ENCODE results near the gene MCTP1. TPM values are rescaled to one million over a fixed set of nuclear protein-coding genes. Genes with fewer than 3 reads are reported as not detected.

The MCTP1 gene
- total RNA-seq (2014; rRNA removed; shearing (Covaris generic)): 13.3 and 15.9 TPM in 2 replicates

DNA sequence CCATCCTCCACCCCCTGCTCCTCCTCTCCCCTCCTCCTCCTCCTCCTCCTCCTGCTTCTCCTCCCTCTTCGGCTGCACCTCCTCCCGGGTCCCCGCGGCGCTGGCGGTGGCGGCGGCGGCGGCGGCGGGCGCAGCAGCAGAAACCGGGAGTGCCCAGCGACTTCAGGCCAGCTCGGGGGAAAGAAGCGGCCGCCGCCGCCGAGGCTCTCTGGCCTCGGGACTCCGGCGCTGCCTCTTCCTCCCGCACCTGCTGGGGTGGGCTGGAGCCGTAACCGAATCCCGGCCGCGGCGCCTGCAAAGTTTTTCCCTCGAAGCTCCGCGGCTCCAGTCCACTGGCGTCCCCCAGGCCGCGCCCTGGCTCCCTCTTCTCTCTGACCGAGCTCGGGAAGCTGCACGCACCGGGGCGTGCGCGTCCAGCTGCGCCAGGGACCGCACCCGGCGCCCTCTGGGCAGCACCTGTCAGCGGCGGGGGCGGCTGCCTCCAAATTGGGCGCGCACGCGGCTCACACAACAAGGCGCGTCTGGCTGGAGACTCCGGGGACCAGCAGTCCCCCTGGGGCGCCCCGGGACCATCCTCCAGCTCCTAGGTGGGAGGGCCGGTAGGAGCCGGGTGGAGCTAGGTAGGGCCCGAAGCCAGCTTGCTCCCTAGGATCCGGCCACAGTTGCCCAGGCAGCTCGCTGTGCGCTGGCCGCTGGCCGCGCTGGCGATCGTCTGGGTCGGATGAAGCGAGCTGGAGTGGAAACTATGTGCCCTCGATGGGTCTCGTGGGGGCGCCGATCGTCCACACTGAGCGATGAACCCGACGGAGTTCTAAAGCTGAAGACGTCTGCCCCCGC, at the start of gene MCTP1:
TSS of gene MCTP1 (minus strand) at position 523 of the 837 bp plus-strand sequence.
- Histone ChIP-seq H3K4me1 (replicated peaks) (peaks cover 23% of the 10 kb centered on the region), H3K27me3 (replicated peaks) (peaks cover 93% of the 10 kb centered on the region), H3K9me3 (replicated peaks) (no peaks in the 10 kb centered on the region; the same call in 1 of the 2 replicates), H3K27ac (no peak within 1 kb of the TSS), H3K4me3 (peak within 1 kb of the TSS; percentile 35), H3K36me3 (no peaks in the 10 kb centered on the region)
- DNase-seq (ENCODE audit: low read depth in 1 of 2, low spot score in 2 of 2): peak in 1 of 2 experiments; percentile 22

- H3K4me3 ChIP-seq: no peak overlapping the region
- DNase-seq (ENCODE audit: low read depth in 1 of 2, low spot score in 2 of 2): no peak
- H3K9me3 ChIP-seq (replicated peaks): no peaks in the 10 kb centered on the region
- H3K27ac ChIP-seq: no peak overlapping the region
- 0 out of 2 replicates have a peak, but pooled peaks cover 3% of the 10 kb centered on the region for H3K27me3 ChIP-seq (replicated peaks)
- no peaks in the 10 kb centered on the region for H3K4me1 ChIP-seq (replicated peaks)
- H3K36me3 ChIP-seq: no peaks in the 10 kb centered on the region
Measured at GRCh38 chr5:95332158-95332557, 47.3 kb upstream of the MCTP1 start.

- DNase-seq (ENCODE audit: low read depth in 1 of 2, low spot score in 2 of 2): no peak
- H3K9me3 ChIP-seq (replicated peaks): no peaks in the 10 kb centered on the region
- no peaks in the 10 kb centered on the region for H3K4me1 ChIP-seq (replicated peaks)
- no peak overlapping the region for H3K27ac ChIP-seq
- 0 out of 2 replicates have a peak, but pooled peaks cover 3% of the 10 kb centered on the region for H3K27me3 ChIP-seq (replicated peaks)
- H3K4me3 ChIP-seq: no peak overlapping the region
- H3K36me3 ChIP-seq: no peaks in the 10 kb centered on the region
Measured at GRCh38 chr5:95331358-95331757, 46.5 kb upstream of the MCTP1 start.

DNA sequence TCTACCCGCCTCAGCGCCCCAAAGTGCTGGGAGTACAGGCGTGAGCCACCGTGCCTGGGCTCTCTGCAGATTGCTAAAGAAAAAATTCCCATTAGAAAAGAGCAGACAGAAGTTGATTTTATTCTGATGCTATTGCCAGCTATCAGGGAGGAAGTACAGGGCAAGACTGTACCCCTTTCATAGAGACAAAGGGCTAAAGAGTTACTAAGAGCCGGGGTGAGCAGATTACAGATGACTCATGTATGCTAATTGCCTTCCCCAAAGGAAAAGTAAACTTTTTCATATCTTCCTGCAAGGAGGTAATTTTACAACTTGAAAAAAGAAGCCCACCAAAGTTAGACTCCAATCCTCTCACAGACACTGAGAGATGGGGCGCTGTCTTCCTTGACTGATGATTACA, 42.3 kb upstream of the MCTP1 start:
- Histone ChIP-seq H3K27ac (no peak overlapping the region), H3K4me3 (no peak overlapping the region), H3K9me3 (replicated peaks) (no peaks in the 10 kb centered on the region), H3K36me3 (no peaks in the 10 kb centered on the region), H3K4me1 (replicated peaks) (no peaks in the 10 kb centered on the region), H3K27me3 (replicated peaks) (no peaks in the 10 kb centered on the region)
- no peak for DNase-seq (ENCODE audit: low read depth in 1 of 2, low spot score in 2 of 2)

DNA sequence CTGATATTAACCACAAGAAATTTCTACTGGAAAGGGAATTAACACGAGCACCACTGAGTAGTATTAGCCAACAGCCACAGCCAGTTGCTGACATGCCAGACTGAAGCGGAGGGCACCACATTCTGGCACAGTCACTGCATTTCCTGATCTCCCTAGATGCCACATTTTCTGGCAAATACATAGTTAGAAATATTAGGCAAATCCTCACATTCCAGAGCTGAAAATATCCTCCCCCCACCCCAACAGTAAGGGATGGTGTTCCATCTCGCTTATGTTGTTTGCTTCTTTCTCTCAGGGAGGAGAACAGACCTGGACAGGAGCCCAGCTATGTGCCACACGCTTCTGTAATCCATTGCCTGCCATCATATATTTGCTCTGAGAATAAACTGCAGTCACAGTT, 32.8 kb upstream of the MCTP1 start:
- no peak for DNase-seq (ENCODE audit: low read depth in 1 of 2, low spot score in 2 of 2)
- H3K9me3 ChIP-seq (replicated peaks): no peaks in the 10 kb centered on the region
- H3K36me3 ChIP-seq: no peaks in the 10 kb centered on the region
- H3K4me1 ChIP-seq (replicated peaks): no peaks in the 10 kb centered on the region
- no peak overlapping the region for H3K27ac ChIP-seq
- H3K27me3 ChIP-seq (replicated peaks): no peaks in the 10 kb centered on the region
- H3K4me3 ChIP-seq: no peak overlapping the region

- Histone ChIP-seq H3K36me3 (no peaks in the 10 kb centered on the region), H3K4me3 (no peak overlapping the region), H3K9me3 (replicated peaks) (no peaks in the 10 kb centered on the region), H3K27ac (no peak overlapping the region), H3K4me1 (replicated peaks) (no peaks in the 10 kb centered on the region), H3K27me3 (replicated peaks) (no peaks in the 10 kb centered on the region)
- DNase-seq (ENCODE audit: low read depth in 1 of 2, low spot score in 2 of 2): no peak
Measured at GRCh38 chr5:95317085-95317484, 32.2 kb upstream of the MCTP1 start.

- Histone ChIP-seq H3K4me1 (replicated peaks) (no peaks in the 10 kb centered on the region), H3K27me3 (replicated peaks) (peaks cover 5% of the 10 kb centered on the region; the same call in 1 of the 2 replicates), H3K4me3 (no peak overlapping the region), H3K27ac (no peak overlapping the region), H3K9me3 (replicated peaks) (no peaks in the 10 kb centered on the region), H3K36me3 (no peaks in the 10 kb centered on the region)
- DNase-seq (ENCODE audit: low read depth in 1 of 2, low spot score in 2 of 2): no peak
Measured at GRCh38 chr5:95304711-95305110, 19.8 kb upstream of the MCTP1 start.

DNA sequence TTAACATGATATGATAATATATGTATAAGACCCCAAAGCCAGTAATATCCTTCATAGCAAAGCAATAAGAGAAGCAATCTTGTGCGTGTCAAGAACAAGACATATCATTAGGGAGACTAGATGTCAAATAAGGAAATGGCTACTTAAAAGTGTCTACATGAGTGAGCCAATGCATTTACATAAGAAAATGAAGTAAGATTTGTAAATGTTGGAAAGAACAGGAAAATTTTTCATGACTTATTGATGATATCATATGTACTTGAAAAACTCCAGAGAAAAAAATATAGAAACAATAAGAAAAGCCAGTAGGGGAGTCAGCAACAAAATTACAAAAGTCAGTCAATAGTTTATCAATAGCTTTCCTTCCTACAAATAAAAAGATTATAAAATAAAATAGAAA, 13.8 kb upstream of the MCTP1 start:
- Histone ChIP-seq H3K27me3 (replicated peaks) (peaks cover 12% of the 10 kb centered on the region; the same call in 1 of the 2 replicates), H3K27ac (no peak overlapping the region), H3K4me1 (replicated peaks) (no peaks in the 10 kb centered on the region), H3K4me3 (no peak overlapping the region), H3K9me3 (replicated peaks) (no peaks in the 10 kb centered on the region), H3K36me3 (no peaks in the 10 kb centered on the region)
- DNase-seq (ENCODE audit: low read depth in 1 of 2, low spot score in 2 of 2): no peak

DNA sequence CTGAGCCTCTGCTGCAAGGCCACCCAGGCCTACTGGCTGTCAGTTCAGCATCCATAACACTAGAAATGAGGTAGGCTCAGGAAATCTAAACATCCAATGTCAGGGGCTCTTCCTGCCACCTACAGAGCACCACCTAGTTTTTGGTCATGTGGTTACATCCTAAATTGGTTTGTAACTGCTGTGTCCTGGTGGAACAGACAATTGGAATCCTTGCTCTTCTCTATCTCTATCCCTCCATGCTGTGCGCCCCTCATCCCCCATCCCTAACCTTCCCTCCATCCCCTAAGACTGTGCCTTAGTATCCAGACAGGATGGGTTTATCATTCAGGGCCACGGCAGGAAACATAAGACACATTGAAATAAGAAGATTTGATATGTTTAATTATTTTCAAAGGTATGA, 11.4 kb upstream of the MCTP1 start:
- H3K4me1 ChIP-seq (replicated peaks): no peaks in the 10 kb centered on the region
- H3K9me3 ChIP-seq (replicated peaks): no peaks in the 10 kb centered on the region
- peaks cover 18% of the 10 kb centered on the region; the same call in 1 of the 2 replicates for H3K27me3 ChIP-seq (replicated peaks)

GRCh38 chr5:95285409-95285755, 488 bp upstream of the MCTP1 start:
- H3K4me1 ChIP-seq (replicated peaks): peaks cover 23% of the 10 kb centered on the region
- no peaks in the 10 kb centered on the region; the same call in 1 of the 2 replicates for H3K9me3 ChIP-seq (replicated peaks)
- H3K27me3 ChIP-seq (replicated peaks): peaks cover 93% of the 10 kb centered on the region
- no peak overlapping the region for H3K27ac ChIP-seq
- peak in 1 of 2 experiments; percentile 12 for DNase-seq (ENCODE audit: low read depth in 1 of 2, low spot score in 2 of 2)
- H3K4me3 ChIP-seq: peak overlapping the region; percentile 35; the same call in 1 of the 2 replicates
- H3K36me3 ChIP-seq: no peaks in the 10 kb centered on the region

More for the DNA sequence above, 11.4 kb upstream of the MCTP1 start:
- H3K27ac ChIP-seq: no peak overlapping the region
- no peaks in the 10 kb centered on the region for H3K36me3 ChIP-seq
- H3K4me3 ChIP-seq: no peak overlapping the region
- no peak for DNase-seq (ENCODE audit: low read depth in 1 of 2, low spot score in 2 of 2)

GRCh38 chr5:95283761-95284571, 928 bp downstream of the MCTP1 start:
- Histone ChIP-seq H3K36me3 (no peaks in the 10 kb centered on the region), H3K27me3 (replicated peaks) (peaks cover 95% of the 10 kb centered on the region), H3K4me3 (peak overlapping the region; percentile 35), H3K9me3 (replicated peaks) (no peaks in the 10 kb centered on the region; the same call in 1 of the 2 replicates), H3K27ac (no peak overlapping the region), H3K4me1 (replicated peaks) (peaks cover 23% of the 10 kb centered on the region)
- peak in 1 of 2 experiments; percentile 31 for DNase-seq (ENCODE audit: low read depth in 1 of 2, low spot score in 2 of 2)

GRCh38 chr5:95283022-95283615, 1.8 kb downstream of the MCTP1 start:
- Histone ChIP-seq H3K27me3 (replicated peaks) (peaks cover 91% of the 10 kb centered on the region), H3K9me3 (replicated peaks) (no peaks in the 10 kb centered on the region; the same call in 1 of the 2 replicates), H3K36me3 (no peaks in the 10 kb centered on the region), H3K4me1 (replicated peaks) (peaks cover 23% of the 10 kb centered on the region), H3K27ac (no peak overlapping the region), H3K4me3 (no peak overlapping the region)
- DNase-seq (ENCODE audit: low read depth in 1 of 2, low spot score in 2 of 2): no peak

- Histone ChIP-seq H3K9me3 (replicated peaks) (no peaks in the 10 kb centered on the region; the same call in 1 of the 2 replicates), H3K27ac (no peak overlapping the region), H3K27me3 (replicated peaks) (peaks cover 79% of the 10 kb centered on the region), H3K4me3 (no peak overlapping the region), H3K36me3 (no peaks in the 10 kb centered on the region), H3K4me1 (replicated peaks) (peaks cover 23% of the 10 kb centered on the region)
- no peak for DNase-seq (ENCODE audit: low read depth in 1 of 2, low spot score in 2 of 2)
Measured at GRCh38 chr5:95281226-95281625, 3.7 kb downstream of the MCTP1 start.
